Lower leg skin (tissue), 4 donors: Measurements from ENCODE around the gene BPIFB2. TPM values are rescaled to one million over a fixed set of nuclear protein-coding genes. Genes with fewer than 3 reads are reported as not detected.

Experiments used
- DNase-seq, 2 donors: peaks; one replicate each; pipeline ENCODE4 v3.0.0-alpha.2; 2019; ENCODE audit warnings: low spot score in 2 of 2
- H3K4me3 ChIP-seq: fragments of 200-600 bp; sonication (generic); 2 replicates; pipeline ENCODE4 v1.5.1; 2017; ENCODE audit warnings: mild to moderate bottlenecking, low read depth; ENCODE audit not compliant: poor library complexity, severe bottlenecking
- POLR2A ChIP-seq, 2 donors: fragments of 450-650 bp; IDR thresholded peaks; one replicate each; pipeline ENCODE4 v1.6.1; 2016 to 2017; ENCODE audit warnings: antibody characterized with exemption in 2 of 2, mild to moderate bottlenecking in 1 of 2, moderate library complexity in 1 of 2
- WGBS, 2 donors: methylation state at CpG; one replicate each; pipeline ENCODE4 v1.1.5; 2018; 5-methylcytosine and 5-hydroxymethylcytosine counted together
- intact Hi-C: fragments of 100-400 bp; cut with DNase I; formaldehyde crosslinking; loops from one replicate; pipeline ENCODE4 v1.15.0; 2023; ENCODE audit warnings: low total_unique reads
- total RNA-seq, 4 donors: library from RNA; depleted of rRNA; stranded (reverse); fragments of >200 nt; gene quantifications; one replicate each; pipeline ENCODE4 v1.1.0, GENCODE V29; 2016
- TF ChIP-seq, protein P1 (sequence below), 3 donors: fragments of 450-650 bp; IDR thresholded peaks; one replicate each; pipeline ENCODE4 v1.5.1; 2016; ENCODE audit warnings: antibody characterized with exemption in 3 of 3, mild to moderate bottlenecking in 3 of 3, moderate library complexity in 2 of 3

Gene BPIFB2
- total RNA-seq, 4 donors from 2014 or later = not detected

DNA sequence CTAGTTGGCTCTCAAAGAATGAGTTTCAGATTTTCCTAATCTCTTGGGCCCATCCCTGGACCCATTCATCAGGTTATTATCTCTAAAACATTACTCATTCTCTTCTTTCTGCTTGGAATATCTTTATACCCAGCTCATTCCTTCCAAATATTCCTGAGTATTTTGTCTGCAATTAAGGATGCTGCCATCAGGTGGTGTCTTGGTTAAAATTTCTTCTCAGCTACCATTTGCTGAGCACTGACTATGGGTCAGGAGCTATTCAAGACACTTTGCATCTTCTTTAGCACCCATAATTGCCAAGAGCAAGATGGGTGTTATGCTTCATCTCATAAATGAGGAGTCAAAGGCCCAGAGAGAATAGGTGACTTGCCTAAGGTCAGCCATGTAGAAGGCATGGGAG lies 11.7 kb upstream of the BPIFB2 start:
- no peak overlapping the region for H3K4me3 ChIP-seq
- no peak for DNase-seq
- TF ChIP-seq, protein P1, sequence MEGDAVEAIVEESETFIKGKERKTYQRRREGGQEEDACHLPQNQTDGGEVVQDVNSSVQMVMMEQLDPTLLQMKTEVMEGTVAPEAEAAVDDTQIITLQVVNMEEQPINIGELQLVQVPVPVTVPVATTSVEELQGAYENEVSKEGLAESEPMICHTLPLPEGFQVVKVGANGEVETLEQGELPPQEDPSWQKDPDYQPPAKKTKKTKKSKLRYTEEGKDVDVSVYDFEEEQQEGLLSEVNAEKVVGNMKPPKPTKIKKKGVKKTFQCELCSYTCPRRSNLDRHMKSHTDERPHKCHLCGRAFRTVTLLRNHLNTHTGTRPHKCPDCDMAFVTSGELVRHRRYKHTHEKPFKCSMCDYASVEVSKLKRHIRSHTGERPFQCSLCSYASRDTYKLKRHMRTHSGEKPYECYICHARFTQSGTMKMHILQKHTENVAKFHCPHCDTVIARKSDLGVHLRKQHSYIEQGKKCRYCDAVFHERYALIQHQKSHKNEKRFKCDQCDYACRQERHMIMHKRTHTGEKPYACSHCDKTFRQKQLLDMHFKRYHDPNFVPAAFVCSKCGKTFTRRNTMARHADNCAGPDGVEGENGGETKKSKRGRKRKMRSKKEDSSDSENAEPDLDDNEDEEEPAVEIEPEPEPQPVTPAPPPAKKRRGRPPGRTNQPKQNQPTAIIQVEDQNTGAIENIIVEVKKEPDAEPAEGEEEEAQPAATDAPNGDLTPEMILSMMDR (IDR thresholded peaks at IDR 0.05) = no peak
- TF ChIP-seq POLR2A (IDR thresholded peaks at IDR 0.05) = no peak
- intact Hi-C loops = no loop called here

DNA sequence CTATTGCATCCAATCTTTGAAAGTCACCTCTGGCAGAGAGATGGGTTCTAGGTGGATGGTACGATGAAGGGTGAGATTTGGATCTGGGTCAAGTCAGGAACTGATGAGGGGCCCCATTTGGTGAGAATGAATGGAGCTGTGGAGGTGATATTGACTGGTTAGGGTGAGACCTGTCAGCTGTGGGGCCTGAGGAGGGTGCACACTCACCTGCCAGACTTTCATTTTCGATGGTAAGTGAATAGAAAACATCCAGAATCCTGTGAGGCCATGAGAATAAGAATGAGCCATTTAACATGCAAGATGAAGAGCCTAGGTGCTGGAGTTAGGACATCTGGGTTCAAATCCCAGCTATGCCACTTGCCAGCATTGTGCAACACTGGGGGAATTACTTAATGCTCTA lies 10.1 kb upstream of the BPIFB2 start:
- intact Hi-C loops = no loop called here
- no peak overlapping the region for H3K4me3 ChIP-seq
- whole genome bisulfite sequencing, 2 donors = 68 to 72% methylated on average over 2 of the region's 2 CpGs
- DNase-seq = no peak
- TF ChIP-seq POLR2A (IDR thresholded peaks at IDR 0.05) = no peak
- TF ChIP-seq, protein P1 (IDR thresholded peaks at IDR 0.05) = no peak

DNA sequence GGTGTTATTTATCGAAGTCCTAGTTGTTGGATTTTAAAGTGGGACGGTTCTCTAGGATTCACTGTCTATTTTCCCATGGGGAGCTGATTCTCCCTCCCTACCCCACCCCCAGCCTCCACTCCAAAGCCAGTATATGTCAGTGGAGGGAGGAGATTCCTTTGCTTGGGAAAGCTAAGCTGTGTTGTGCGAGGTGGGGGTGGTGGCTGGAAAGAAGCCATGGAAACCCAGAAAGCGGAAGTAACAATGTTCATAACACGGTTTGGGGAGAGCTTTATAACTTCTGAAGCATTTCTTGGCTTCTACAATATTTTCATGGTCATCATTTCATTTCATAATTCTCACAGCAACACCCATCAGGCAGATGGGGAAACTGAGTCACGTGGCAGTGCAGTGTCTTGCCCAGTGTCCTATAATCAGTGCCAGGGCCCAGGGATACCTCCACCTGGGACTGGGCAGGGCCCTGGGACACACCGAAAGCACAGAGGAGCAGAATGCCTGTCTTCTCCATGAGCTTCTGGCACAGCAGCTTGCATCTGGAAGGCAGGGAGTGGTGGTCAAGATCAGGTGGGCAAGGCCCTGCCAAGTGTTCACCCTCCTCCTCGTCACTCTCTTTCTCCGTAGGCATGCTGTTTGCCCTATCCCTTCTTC lies 7.8 kb upstream of the BPIFB2 start:
- H3K4me3 ChIP-seq = no peak overlapping the region
- intact Hi-C loops = no loop called here
- no peak for DNase-seq
- WGBS, 2 donors = 59 to 62% methylated on average over 9 of the region's 9 CpGs
- TF ChIP-seq POLR2A (IDR thresholded peaks at IDR 0.05) = no peak
- TF ChIP-seq, protein P1 (IDR thresholded peaks at IDR 0.05) = no peak

DNA sequence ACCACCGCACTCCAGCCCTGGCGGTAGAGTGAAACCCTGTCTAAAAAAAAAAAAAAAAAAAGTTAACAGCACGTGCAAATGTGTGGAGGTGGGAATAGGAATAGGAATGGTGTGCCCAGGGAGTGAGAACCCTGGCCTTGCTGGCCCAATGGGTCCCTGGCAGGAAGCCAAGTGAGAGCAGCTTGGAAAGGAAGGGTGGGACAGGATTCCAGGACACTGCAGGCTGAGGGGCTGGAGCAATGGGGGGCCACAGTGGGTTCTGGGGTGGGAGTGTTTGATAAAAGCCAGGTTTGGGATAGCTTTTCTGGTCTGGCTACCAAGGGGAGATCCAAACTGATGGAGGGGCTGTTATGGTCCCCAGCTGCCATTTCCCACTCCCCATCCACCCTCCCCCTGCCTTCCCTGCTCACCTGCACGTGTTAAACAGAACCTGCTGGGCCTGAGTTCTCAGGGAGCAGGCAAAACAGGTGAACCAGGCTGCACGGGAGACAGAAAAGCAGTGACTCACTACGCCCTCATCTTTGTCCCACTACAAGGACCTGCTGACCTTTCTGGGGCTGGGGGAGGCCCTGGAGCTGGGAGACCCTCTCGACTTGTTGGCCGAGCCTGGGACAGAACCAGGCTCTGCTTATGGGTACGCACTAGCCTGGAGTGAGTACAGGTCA lies 6.6 kb upstream of the BPIFB2 start:
- WGBS, 2 donors = 53 to 61% methylated on average over 8 to 9 of the region's 9 CpGs
- intact Hi-C loops = no loop called here
- no peak for DNase-seq

DNA sequence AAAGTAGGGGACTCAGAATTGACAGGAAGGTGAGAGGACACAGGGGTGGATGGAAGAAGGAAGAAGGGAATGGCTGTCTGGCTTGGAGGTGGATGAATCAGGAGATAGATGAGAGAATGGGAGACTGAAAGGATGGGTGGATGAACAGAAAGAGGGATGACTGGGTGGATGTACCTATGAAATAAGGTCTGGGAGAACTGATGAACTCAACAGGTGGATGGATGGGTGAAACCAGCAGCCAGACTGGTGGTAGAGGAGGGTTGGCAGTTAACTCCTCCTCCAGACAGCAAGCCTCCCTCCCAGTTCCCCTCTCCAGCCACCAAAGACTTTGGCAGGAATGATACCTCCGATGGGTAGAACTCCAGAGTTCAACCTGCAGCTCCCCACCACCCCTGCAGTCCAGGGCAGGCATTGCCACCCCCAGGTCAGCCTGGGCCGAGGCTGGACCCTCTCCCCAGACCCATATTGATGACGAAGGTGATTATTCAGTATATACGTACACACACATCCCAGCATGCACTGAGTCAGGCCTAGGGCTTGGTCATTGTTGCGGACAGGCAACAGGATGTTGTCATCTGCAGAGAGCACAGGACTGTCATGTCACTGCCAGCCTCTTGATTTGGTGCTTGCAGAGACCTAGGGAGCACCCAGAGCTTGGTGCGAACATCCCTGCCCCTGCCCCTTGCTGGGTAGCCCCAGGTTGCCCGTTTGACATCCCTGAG lies 5.3 kb upstream of the BPIFB2 start:
- WGBS, 2 donors = 69 to 81% methylated on average over 4 to 7 of the region's 7 CpGs
- no peak for DNase-seq
- TF ChIP-seq, protein P1 (IDR thresholded peaks at IDR 0.05) = no peak
- no peak for TF ChIP-seq POLR2A (IDR thresholded peaks at IDR 0.05)
- intact Hi-C loops = no loop called here
- no peak overlapping the region for H3K4me3 ChIP-seq

More for the DNA sequence above, 6.6 kb upstream of the BPIFB2 start:
- TF ChIP-seq, protein P1 (IDR thresholded peaks at IDR 0.05) = no peak
- no peak for TF ChIP-seq POLR2A (IDR thresholded peaks at IDR 0.05)
- no peak overlapping the region for H3K4me3 ChIP-seq
